ENCODE measurements around the gene CGB1. TPM values are rescaled to one million over a fixed set of nuclear protein-coding genes. Genes with fewer than 3 reads are reported as not detected.

Gene CGB1
- total RNA-seq, 1 experiment from 2014 or later: not detected

DNA sequence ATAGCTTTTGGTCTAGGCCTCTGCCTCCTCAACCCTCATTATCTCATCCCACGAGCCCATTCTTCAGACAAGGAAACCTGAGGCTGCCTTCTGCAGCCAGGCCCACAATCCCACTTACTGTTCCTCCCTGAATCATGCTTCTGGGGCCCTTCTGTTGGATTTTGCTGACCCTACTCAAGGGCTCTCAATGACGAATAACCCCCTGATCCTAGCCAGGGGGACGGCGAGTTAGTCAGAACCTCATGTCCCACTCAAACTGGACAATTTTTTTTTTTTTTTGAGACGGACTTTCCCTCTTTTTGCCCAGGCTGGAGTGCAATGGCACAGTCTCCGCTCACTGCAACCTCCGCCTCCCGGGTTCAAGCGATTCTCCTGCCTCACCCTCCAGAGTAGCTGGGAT lies 14.6 kb downstream of the CGB1 start:
- no peak for DNase-seq (ENCODE audit: low read depth)

DNA sequence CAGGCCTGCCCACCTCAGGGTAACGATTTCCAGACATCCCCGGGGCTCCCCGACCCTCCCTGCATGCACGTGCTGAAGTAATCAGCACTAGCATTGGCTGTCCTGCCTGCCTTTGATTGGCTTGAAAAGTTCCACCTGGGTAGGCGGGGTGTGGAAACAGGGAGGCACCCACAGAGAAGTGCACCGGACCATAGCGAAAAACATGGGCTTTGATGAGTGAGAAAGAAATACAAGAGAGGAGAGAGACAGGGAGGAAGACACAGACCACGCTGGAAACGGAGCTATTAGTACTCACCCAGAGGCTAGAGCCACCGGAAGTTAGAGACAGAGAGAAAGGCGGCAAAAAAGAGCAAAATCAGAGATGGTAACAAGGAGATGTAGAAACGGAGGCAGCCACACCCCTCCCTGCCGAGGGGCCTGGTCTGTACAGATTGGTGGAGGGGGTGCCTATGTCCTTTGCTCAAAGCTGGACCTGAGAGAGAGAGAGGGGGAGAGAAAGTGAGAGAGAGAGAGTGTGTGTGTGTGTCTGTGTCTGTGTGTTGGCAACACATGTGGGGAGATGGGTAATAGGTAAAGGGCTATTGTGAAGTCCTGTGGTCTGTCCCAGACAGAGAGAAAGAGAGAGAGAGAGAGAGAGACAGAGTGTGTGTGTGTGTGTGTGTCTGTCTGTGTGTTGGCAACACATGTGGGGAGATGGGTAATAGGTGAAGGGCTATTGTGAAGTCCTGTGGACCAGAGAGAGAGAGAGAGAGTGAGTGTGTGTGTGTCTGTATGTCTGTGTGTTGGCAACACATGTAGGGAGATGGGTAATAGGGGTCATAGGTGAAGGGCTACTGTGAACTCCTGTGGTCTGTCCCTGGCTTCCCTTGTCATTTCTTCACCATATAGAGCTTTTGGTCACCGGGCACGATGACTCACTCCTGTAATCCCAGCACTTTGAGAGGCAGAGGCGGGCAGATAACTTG lies 15.5 kb downstream of the CGB1 start:
- DNase-seq (ENCODE audit: low read depth): peak; percentile 76

DNA sequence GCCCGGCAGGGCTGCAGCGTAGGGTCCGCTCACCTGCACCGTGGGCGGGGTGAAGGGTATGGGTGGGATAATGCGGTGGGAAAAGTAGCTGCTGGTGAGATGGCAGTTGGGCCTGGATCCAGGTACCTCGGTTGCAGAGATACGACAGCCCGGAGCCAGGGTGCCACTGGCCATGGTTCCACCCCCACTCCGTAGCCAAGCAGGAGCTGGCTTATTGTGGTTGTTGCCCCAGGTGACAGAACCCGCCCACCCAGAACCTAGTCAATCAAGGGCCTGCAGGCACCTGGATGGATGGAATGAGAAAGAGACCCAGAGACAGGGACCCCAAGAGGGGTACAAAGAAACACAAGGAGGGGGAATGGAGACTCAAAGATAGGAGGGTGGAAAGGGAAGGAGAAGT lies 16.4 kb downstream of the CGB1 start:
- no peak for DNase-seq (ENCODE audit: low read depth)

DNA sequence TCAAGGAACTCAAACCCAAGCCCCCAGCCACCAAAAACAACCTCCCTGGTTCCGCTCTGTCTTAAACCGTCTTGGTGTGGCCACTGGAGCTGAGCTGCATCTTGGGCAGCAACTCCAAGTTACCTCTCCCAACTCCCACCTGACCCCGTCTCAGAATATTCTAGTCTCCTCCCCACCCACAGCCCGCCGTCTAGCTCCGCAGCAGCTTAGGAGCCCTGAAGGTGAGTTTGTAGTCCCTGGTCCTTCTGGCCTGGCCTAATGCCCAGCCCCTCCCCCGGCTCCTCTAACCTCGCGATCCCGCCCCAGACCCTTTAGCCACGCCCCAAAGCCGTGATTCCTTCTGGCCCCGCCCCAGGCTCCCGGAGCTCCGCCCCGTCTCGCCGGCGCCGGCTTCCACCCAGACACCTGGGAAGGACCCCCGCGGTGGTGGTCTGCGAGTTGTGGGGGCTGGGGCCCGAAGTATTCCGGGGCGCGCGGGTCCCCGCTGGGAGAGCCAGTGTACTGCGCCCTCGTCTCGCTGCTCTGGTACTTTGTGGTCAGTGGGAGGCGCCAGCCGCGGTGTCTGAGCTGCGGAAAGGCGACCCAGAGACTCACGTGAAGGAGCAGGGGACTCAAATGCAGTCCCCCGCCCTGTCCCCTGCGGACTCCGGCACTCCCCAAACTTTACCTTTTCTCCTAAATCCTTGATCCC lies 17.3 kb downstream of the CGB1 start:
- DNase-seq (ENCODE audit: low read depth): peak; percentile 90

DNA sequence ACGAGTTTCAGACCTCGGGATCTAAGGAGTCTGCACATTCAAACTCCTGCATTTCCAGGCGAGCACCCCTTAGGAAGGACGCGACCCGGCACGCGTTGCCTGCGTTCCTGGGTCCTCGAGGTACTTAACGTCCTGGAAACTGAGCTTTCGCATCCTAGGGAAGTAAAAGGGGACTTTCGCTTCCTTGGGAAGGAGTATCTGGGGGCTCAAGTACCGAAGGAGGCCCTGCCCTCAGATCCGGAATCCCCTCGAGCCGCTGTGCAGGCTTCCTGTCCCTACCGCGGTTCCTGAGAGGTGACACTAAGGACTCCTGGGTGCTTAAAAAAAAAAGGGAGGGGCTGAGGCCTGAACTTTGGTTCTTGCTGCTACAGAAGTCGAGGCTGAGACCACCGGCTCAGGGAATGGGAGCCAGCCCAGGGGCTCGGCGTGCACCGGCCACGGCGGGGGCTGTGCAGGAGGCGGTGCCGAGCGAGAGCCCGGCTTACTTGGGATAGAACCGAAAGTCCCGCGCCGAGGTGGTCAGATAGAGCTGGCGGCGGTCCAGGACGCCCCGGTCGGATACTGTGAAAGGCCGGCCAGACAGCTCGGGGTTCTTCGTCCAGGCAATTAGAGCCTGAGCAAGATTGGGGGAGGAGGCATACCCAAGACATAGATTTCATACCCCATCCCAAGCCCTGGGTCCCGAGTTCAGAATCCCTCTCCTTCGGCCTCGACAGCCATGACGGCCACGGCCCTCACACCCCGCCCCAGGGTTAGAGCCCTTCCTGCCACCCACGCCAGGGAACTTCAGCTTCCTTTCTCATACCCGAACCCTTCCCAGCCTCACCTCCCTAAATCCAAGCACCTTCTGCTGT lies 18.1 kb downstream of the CGB1 start:
- DNase-seq (ENCODE audit: low read depth): peak; percentile 48

DNA sequence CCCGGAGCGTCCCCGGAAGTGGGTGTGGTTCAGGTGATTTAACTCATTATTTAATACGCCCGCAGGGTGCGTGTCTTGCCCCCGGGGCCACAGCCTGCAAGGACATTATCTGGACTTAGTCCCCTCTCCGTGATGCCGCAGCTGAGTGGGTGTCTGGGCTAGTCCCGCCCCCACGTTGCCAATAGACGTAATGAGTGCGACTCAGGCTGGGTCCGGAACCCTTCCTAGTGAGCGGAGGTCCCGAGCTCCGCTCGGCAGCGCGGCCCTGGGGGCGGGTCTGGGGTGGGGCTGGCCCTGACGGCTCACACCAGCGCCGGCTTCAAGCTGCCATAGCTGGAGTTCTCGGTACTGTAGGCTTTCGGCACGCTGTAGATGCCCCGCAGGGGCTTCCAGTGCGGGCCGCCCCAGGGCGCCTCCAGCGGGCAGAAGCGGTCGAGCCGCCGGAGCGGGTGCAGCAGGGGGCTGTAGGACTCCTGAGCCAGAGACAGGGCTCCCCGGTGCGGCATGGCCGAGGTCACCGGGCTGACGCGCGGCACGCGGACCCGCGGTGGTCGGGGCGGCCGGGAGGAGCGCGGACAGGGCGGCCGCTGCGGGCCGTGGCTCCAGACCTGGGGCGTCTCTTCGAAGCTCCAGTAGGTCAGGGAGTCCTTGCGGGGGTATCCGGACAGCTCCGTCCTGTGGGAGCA lies 18.9 kb downstream of the CGB1 start:
- peak; percentile 85 for DNase-seq (ENCODE audit: low read depth)

DNA sequence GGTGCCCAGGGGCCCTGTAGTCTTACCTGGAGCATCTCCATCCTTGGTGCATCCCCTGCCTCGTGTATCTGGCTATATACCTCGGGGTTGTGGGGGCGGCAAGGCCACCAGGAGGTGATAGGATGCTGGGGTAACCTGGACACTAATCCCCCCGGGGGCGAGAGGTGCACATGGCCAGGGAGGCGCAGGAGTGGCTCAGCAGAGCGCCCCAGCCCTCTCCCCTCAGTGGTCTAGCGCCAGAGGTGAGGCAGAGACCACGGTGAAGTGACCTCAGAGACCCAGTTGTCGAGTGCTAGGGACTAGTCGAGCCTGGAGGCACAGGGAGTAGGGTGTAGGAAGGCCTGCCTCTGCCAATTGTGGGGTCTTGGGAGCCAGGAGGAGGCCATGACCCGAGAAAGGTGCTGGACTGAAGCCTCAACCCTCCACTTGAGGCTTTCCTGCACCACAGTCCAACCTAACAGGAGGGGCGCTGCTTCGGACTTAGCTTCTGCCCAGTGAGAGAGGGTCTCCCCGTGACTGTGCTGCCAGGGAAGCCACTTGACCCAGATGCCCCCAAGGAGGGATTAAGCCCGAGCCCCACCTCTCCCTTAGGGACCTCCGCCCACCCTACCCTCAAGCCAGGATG lies 19.5 kb downstream of the CGB1 start, which contains the start of gene LHB:
TSS of gene LHB (minus strand) at position 51 of the 625 bp plus-strand sequence. CDS start at position 41, 10 bp downstream.
- DNase-seq (ENCODE audit: low read depth): no peak

DNA sequence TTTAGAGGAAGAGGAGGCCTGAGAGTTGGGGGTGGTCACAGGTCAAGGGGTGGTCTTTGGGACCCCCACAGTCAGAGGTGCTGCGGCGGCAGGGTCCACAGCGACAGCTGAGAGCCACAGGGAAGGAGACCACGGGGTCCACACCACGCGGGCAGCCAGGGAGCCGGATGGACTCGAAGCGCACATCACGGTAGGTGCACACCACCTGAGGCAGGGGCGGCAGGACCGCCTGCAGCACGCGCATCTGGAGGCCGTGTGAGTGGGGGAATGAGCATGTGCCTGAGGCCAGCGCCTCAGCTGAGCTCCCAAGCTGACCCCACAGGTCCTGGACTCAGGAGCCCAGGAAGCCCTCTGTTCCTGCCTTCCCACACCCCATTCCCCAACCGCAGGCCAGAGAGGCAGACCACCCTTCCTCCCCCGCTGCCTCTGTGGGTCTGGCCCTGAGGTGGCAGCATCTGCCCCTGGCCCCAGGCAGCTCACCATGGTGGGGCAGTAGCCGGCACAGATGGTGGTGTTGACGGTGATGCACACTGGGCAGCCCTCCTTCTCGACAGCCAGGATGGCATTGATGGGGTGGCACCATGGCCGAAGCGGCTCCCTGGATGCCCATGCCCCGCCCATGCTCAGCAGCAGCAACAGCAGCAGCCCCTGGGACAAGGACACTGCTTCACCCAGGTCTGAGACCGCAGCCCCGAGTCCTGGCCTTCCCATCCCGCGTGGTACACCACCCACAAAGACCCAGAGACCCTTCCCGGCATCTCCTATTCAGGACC lies 20.4 kb downstream of the CGB1 start:
- no peak for DNase-seq (ENCODE audit: low read depth)

DNA sequence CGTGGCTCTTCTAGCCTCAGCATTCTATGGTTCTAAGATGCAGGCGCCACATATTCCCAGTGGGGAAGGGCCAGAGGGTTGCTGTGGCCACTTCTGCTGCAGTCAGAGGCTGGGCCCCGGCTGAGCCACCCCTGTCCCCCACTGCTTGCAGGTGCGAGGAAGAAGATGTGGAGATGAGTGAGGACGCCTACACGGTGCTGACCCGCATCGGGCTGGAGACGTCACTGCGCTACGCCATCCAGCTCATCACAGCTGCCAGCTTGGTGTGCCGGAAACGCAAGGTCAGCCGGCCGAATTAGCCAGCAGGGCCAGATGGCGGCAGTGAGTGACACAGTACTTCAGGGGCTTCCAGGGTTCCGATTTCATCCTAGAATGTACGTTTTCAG lies 21.8 kb downstream of the CGB1 start:
- DNase-seq (ENCODE audit: low read depth): no peak

DNA sequence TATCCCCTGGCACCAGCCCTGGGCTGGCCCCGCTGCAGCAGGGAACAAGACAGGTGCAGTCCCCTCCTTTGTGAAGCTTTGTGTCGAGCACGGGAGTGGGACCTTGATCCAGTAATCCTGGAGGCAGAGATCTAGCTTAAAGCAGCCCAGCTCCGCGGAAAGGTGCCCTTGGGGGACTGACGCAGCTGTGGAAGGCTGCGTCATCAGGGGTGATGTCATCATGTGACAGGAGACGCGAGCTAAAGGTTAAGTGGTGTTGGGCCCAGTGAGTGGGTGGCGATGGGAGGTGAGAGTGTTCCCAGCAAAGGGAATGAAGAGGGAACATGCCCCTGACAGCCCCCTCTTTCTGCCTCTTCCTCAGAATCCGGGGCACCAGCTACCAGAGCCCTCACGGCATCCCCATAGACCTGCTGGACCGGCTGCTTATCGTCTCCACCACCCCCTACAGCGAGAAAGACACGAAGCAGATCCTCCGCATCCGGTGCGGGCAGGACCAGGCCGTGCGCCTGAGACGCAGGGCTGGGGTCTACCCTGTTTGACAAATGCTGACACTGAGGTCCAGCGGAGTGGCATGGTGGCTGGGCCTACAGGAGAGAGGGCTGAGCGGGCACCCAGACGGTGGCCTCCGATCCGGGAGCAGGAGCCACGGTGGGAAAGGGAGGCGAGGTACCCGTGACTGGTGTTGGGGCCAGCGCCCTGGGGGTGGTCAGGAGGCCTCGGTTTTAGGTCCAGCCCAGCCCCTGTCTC lies 22.4 kb downstream of the CGB1 start:
- no peak for DNase-seq (ENCODE audit: low read depth)

DNA sequence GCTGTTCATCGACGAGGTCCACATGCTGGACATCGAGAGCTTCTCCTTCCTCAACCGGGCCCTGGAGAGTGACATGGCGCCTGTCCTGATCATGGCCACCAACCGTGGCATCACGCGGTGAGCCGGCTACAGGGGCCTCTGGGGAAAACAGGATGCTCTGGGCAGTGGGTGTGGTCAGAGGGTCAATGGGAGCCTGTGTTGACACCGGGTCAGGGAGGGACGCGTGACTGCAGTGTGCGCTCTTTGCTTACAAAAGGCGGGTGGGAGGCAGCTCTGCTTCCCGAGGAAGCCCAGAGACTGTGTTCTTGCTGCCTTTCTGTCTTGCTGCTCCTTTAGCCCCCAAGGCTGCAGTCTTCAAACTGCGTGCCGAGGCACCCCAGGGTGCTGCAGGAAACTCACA lies 25.5 kb downstream of the CGB1 start:
- DNase-seq (ENCODE audit: low read depth): no peak

DNA sequence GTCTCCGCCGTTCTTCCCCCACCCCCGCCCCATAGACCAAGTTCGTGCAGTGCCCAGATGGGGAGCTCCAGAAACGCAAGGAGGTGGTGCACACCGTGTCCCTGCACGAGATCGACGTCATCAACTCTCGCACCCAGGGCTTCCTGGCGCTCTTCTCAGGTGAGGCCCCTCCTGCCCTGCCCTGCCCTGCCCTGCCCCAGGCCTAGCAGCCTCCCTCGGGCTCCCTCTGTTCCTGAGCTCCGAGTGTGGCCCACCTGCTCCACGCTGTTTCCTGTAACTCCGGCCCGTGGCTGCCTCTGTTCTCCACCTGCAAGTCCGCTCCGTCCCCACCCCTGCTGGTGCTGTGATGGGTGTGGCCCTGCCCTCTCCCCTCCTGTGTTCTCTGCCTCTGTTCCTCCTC lies 26.2 kb downstream of the CGB1 start:
- DNase-seq (ENCODE audit: low read depth): no peak

DNA sequence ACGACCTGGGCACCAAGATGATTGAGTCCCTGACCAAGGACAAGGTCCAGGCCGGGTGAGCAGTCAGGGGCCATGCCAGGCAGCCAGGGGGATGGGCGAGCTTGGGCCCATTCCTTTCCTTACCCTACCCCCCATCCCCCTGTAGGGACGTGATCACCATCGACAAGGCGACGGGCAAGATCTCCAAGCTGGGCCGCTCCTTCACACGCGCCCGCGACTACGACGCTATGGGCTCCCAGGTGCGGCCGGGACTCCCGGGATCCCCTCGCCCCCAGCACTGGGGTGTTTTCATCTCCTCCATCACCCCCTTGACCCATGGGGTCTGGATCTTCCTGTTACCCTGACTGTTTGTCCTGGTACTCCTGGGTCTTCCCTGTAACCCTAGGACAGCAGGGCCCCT lies 26.9 kb downstream of the CGB1 start:
- no peak for DNase-seq (ENCODE audit: low read depth)

DNA sequence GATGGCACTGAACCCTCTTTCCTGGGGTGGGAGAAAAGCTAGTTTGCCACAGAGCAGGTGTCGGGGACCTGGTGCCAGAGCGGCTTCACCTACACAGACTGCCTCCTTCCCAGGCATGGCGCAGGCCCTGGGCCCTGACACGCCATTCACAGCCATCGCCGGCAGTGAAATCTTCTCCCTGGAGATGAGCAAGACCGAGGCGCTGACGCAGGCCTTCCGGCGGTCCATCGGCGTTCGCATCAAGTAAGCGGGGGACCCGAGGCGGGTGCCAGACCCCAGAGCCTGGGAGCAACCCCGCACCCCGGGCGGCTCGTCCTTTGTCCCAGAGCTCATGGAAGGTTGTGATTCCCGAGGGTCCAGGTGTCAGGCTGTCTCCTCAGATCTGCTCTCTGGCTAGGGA lies 29.8 kb downstream of the CGB1 start:
- DNase-seq (ENCODE audit: low read depth): no peak

DNA sequence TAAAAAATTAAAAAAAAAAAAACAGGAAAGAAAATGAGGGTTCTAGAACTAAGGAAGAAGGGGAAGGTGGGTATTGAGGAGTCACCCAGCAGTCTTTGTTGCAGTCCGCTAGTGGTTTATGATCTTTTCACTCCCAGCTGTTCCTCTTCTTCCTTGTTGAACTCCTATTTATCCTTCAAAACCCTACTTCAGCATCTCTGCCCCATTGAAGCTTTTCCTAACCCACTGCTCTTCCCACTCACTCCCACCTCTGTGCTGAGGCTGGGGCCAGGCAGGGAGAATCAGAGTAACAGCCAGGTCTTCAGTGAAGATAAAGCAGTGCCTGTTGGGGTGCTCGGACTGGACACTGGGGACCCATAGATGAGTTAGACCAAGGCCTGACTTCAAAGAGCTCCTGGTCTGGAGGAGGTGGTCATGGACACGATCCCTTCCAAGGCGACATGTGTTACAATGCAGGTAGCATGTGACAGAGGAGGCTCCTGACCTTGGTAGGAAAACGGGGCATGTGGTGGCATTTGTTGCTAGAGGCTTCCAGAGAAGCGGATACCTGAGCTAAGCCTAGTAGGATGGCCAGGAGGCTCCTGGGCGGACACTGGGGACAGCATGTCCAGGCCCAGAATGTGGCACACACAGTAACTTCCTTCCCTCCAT lies 31.6 kb downstream of the CGB1 start:
- no peak for DNase-seq (ENCODE audit: low read depth)

DNA sequence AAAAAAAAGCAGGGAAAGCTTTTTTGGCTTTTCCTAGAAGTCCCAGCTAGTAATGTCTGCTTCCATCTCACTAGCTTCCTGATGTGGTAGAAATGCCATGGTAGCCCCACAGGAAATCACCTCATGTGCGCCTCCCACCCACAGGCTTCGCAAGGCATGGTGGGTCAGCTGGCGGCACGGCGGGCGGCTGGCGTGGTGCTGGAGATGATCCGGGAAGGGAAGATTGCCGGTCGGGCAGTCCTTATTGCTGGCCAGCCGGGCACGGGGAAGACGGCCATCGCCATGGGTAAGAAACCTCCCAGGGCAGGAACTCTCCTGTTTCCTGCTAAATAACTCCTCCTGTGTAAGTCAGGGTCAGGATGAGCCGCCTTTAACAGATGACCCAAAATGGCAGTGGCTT lies 32.6 kb downstream of the CGB1 start:
- no peak for DNase-seq (ENCODE audit: low read depth)

DNA sequence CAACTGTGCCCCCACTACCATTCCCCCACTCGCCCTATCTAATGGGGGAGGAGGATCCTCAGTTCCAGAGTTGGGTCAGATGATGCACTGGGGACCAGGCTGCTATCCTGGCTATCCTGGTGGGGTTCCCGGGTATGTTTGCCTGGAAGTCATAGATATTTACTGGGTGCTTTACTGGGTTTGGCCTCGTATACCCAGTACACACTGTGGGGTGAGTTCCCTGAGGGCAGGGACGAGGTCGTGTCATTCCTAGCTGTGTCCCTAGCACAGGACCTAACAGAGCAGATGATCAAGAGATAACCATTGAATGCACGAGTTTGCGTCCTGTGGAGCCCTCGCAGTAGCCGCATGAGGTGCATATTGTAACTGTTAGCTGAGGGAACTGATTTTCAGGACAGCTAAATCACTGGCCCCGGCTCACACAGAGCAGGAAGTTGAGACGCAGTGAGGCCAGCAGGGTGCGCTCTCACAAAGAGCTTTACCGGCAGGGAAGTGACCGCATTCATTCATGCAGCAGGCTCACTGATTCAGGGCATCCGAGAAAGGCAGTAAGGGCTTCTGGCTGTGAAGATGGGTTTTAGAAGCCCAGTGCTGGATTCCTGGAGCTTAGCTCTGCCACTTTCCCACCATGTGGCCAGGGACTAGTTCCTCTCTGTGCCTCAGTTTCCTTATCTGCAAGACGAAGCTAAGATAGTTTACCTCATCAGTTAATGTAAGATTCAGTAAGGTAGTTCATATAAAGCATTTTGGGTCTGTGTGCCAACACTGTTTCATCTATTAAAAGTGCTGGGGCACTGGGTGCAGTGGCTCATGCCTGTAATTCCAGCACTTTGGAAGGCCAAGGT lies 37.0 kb downstream of the CGB1 start:
- DNase-seq (ENCODE audit: low read depth): peak; percentile 78

DNA sequence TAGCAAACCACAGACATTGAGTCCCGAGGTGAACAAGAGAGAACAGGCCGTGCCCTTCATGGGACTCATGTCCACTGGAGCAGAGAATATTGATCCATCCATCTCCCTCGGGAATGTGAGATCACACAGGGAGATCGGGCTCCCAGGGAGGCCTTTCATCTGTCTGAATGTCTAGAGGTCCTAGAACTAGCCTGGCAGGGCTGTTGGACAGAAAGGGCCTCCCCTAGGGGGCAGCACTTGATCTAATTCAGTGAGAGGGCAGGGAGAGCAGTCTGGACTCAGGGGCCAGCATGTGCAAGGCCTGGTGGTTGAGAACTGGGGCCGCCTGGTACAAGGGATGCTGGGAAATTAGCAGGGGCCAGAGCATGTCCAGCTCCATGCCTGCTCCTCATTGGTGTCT lies 38.7 kb downstream of the CGB1 start:
- DNase-seq (ENCODE audit: low read depth): peak; percentile 66

All from Daoy (cell line).